ENCODE data around the gene GPHN.
A peak's percentile ranks its signal among the peaks of the same experiment; 100 is the strongest.
"Not testable (repeated sequence)": the region's sequence is repeated elsewhere in the genome, so short reads cannot be mapped to it uniquely, and the experiment has no call there.

Gene GPHN

DNA sequence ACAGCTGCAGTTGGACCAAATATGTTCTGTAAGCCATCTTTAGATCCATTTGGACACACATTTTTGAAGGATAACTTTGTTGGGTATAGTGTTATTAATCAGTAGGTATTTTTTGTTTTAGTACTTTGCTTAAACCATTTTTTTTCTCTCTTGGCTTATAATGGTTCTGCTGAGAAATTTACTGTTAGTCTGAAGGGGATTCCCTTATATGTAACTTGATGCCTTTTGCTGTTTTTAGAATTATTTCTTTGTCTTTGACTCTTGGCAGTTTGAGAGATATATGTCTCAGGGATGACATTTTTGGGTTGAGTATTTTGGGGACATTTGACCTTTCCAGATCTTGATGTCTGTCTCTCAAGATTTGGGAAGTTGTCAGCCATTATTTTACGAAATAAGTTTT, 169.8 kb downstream of the GPHN start:
- no peak for DNase-seq

DNA sequence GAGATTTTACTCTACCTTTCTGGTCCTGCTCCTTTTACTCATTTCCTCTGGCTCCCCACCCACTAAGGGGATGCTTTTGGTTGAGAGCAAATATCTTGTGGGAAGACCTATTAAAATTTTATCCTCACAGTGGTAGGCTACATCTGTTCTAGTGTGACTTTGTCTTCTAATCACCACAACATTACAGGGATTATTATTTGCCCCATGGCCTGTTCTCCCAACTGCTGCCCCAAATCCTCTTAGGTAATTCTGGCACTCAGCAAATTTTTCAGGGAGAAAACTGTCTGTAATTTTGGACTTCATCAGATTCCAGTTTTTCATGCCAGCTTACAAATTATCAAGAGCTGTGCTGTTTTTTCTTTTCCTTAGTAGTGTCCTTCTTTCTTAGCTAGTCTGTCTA, 172.3 kb downstream of the GPHN start:
- no peak for DNase-seq

- no peak for DNase-seq
Measured at GRCh38 chr14:66696326-66696725, 188.4 kb downstream of the GPHN start.

GRCh38 chr14:66698503-66698902, 190.6 kb downstream of the GPHN start:
- no peak for DNase-seq

- DNase-seq: no peak
Measured at GRCh38 chr14:66701813-66702212, 193.9 kb downstream of the GPHN start.

DNA sequence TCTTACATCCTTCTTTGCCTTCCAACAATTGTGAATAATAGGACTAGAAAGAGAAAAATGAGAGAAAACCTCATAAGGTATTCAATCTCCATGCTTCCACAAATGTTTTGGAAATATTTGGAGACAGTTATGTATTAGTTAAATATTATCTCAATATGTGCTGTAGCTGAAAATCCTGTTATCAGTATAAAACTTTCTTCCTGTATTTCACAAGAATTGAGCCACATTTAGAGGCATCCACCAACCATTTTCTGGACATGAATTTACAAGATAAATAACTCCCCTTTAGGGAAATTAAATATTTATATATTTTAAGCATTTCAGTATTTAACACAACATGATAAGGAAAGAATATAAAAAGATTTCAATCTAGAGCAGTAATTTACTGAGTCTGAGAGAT, 200.3 kb downstream of the GPHN start:
- DNase-seq: no peak

- DNase-seq: peak; percentile 57
Measured at GRCh38 chr14:66709291-66709690, 201.3 kb downstream of the GPHN start.

DNA sequence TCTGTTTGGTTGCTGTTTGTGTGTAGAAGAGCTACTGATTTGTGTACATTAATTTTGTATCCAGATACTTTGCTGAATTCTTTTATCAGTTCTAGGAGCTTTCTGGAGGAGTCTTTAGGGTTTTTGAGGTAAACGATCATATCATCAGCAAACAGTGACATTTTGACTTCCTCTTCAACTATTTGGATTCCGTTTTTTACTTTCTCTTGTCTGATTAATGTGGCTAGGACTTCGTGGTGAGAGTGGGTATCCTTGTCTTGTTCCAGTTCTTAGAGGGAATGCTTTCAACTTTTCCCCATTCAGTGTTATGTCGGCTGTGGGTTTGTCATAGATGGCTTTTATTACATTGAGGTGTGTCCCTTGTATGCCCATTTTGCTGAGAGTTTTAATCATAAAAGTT, 206.3 kb downstream of the GPHN start:
- not testable (repeated sequence) for DNase-seq

DNA sequence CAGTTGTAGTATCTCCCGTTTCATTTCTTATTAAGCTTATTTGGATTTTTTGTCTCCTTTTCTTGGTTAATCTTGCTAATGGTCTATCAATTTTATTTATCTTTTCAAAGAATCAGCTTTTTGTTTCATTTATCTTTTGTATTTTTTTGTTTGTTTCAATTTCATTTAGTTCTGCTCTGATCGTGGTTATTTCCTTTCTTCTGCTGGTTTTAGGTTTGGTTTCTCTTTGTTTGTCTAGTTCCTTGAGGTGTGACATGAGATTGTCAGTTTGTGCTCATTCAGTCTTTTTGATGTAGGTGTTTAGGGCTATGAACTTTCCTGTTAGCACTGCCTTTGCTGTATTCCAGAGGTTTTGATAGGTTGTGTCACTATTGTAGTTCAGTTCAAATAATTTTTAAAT, 207.4 kb downstream of the GPHN start:
- DNase-seq: not testable (repeated sequence)

- no peak for DNase-seq
Measured at GRCh38 chr14:66716227-66716626, 208.3 kb downstream of the GPHN start.

DNA sequence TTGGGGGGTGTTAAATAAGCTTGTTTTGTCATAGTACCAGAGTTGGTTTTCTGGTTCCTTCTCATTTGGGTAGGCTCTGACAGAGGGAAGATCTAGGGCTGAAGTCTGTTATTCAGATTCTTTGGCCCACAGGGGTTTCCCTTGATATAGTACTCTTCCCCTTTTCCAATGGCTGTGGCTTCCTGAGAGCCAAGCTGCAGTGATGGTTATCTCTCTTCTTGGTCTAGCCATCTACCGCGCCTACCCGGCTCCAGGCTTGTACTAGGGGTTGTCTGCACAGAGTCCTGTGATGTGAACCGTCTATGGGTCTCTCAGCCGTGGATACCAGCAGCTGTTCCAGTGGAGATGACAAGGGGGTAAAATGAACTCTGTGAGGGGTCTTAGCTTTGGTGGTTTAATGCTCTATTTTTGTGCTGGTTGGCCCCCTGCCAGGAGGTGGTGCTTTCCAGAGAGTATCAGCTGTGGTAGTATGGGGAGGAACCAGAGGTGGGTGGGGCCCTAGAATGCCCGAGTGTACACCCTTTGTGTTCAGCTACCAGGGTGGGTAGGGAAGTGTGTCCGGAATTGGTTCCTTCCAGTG, 209.7 kb downstream of the GPHN start:
- no peak for DNase-seq

DNA sequence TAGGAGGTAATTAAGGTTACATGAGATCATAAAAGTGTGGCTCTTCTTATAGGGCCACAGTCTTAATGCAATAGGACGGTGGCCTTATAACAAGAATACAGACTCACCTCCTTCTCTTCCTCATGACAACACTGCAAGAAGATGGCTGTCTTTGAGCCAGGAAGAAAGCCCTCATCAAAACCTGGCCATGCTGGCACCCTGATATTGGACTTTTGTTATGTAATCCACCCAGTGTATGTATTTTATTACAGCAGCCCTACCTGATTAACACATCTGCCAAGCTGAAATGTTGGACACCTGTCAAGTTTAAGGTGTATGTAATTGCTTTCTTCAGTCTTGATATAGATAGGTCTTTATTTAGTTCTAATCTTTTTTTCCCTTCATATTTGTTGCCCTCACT, 217.0 kb downstream of the GPHN start:
- no peak for DNase-seq

GRCh38 chr14:66731298-66731697, 223.4 kb downstream of the GPHN start:
- DNase-seq: not testable (repeated sequence)

DNA sequence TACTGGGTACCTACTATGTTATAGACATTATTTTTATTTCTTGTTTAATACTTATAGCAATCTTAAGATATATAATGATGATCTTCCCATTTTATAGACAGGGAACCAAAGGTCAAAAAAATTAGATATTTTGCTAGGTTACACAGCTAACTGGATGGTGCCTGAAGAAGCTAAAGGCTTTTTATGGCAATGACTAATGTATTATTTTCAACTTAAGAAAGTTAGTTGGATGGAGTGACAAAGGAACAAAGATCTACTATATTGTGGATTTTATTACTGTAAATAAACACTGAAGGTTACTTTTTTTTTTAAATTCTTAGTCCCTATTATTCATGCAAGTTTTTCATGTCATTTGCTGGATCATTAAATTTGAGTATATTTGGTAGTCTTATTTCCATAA, 227.9 kb downstream of the GPHN start:
- no peak for DNase-seq

GRCh38 chr14:66739826-66740225, 231.9 kb downstream of the GPHN start:
- DNase-seq: no peak

DNA sequence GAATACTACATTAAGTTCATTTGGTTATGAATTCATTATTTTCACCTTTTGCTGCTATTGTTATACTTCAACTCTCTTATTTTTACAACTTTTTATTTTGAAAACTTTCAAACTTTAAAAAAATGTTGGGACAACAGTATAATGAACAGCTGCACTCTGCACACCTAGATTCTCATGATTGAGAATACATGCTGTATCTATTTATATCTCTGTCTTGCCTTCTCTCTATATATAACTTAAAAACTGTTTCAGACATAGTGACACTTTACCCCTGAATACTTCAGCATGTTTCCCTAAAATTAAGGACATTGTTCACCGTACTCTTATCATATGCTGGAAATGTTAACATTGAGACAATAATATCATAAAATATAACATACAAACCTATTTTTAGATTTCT, 237.1 kb downstream of the GPHN start:
- no peak for DNase-seq

DNA sequence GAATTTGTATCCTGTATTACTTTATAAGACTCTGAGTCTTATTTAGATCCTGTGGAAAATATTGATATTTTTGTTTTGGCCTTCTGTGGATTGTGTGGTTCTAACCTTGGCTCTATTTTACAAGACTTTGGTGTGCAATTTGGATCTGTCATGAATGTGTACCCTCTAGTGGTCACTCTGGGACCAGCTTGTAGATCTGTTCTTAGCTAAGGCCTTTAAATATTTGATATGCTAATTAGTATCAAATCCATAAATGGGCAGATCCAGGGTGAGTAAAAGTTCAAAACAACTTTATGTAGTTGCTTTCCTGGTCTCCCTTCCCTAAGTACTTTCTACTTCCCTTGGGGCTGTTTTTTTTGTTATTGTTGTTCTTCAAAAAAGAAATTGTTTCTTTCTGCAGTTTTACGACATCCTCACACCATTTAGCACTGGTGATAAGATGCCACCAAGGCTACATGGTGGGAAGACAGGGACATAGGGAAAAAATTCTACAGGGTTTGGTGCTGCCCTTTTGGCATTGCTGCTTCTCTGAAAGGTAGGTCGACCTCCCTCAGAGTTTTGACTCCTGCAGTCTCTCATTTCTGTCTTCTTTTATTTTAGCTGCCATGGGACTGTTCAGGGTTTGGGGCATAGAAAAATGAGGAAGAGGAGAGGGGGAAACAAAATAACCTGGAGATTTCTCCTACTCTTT, 238.5 kb downstream of the GPHN start:
- DNase-seq: peak; percentile 41

DNA sequence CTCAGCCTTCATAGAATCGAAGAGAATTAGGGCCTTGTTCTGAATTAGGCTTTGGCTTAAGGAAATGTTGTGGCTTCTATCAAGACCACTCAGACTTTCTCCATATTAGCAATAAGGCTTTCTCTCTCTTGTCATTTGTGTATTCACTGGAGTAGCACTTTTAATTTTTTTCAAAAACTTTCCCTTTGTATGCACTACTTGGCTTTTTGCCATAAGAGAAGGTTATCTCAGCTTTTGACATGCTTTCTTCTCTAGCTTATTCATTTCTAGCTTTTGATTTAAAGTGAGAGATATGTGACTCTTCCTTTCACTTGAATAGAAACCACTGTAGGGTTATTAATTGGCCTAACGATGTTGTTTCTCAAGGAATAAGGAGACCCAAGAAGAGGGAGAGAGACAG, 244.2 kb downstream of the GPHN start:
- DNase-seq: no peak

- DNase-seq: no peak
Measured at GRCh38 chr14:66758031-66758613, 250.2 kb downstream of the GPHN start.

DNA sequence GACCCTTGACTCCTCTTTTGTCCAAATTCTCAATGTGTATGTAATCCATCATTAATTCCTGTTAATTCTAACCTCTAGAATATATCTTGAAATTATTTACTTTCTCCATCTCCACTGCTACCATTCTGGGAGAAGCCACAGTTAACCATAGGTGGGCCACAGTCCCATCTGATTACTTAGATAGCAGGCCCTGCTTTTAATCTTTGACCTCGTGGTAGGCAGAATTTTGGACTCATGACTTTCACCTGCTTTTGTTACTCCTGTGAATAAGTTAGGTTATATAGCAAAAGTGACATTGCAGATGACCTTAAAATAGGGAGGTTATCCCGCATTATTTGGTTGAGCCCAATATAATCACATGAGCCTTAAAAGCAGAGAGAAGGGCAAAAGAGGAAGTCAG, 264.2 kb downstream of the GPHN start:
- no peak for DNase-seq

DNA sequence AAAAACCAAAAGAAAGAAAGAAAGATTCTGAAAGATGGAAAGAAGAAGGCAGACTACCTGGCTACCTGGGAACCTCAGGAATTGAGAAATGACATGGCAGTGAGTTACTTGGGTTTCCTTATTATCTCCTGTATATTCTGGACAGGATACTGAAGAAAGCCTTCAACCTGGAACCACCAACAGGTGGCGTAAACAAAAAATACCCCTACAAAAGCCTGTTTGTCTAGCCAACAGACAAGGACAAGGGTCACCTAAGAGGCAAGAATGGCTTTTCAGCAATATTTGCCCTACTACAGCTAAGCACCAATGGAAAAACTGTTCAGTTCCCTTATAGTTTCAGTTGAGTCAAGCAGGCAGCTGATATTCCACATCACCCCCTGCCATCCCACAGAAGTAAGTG, 274.9 kb downstream of the GPHN start:
- DNase-seq: no peak

DNA sequence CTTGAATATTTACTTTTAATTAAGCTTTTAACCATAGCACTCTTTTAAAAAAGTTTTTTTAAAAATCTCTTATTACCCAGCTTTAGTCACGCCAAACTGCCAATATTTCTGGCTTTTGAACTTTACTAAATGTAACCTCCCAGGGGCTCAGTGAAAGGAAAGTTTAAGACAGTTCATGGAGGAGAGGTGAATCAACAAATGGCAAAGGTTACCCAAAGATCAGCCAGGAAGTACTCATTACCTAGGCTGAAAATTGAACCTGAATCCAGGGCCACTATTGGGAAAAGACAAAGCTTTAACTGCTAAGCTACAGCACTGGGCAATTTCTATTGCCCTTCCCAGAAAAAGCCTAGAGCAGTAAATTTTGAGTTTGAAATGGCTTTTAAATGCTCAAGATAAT, 282.2 kb downstream of the GPHN start:
- DNase-seq: no peak

DNA sequence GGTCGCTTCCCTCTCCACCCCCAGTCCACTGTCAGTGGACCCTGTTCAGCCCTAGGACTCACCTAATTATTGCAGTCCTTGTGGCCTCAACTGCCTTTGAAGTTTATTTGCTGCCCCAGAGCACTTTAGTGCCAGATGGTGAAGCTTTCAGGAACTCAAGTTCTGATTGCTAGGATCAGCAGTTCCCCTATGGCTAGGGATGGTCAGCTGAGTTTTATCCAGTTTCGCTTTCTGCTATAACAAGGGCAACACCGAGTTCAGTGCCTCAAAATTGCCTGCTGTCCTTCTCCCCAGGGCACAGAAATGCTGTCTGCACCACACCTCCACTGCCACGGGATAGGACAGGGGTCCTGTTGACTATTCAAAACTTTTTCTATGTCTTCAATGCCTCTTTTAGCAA, 295.0 kb downstream of the GPHN start:
- no peak for DNase-seq

GRCh38 chr14:66804141-66804540, 296.2 kb downstream of the GPHN start:
- no peak for DNase-seq

DNA sequence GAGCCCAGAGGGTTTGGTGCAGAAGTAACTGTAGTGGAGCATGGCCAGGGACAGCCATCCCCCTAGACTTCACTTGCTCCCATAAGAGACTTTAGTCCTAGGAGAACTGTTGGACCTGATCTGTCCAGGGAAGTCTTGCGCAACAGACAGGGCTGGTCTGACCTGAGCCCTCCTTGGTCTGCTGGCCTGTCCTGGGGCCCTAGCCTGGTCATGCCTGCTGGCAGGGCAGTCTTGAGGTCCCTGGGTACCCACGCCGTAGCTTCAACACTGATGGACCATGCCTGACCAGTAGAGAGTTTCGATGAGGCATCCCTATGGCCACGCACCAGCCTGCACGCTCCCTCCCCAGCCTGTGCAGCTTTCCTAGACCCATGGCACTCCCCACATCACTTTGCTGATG, 305.7 kb downstream of the GPHN start:
- DNase-seq: no peak
